ENCODE measurements around the gene TMCC2. TPM values are rescaled to one million over a fixed set of nuclear protein-coding genes. Genes with fewer than 3 reads are reported as not detected.

The TMCC2 gene
- total and polyA plus RNA-seq, 2 donors from 2014 or later: 1.3 to 3.5 TPM

- DNase-seq: no peak
- no peaks in the 10 kb centered on the region for H3K36me3 ChIP-seq (ENCODE audit: control insufficient read depth in 2 of 3, insufficient read depth in 3 of 3, low read length in 3 of 3)
- intact Hi-C loops (cut with DNase I): no loop called here
These were observed 47.4 kb downstream of the TMCC2 start for GRCh38 chr1:205275133-205275532.

GRCh38 chr1:205275916-205276688 lies 48.4 kb downstream of the TMCC2 start:
- no peaks in the 10 kb centered on the region for H3K9me3 ChIP-seq (ENCODE audit: control insufficient read depth in 2 of 3, insufficient read depth in 1 of 3, low read length in 3 of 3)
- H3K4me3 ChIP-seq (ENCODE audit: low read length in 3 of 3): no peak overlapping the region
- FAIRE-seq (no peak), DNase-seq (no peak)
- intact Hi-C loops (cut with DNase I): no loop called here
- TF ChIP-seq CTCF (IDR thresholded peaks at IDR 0.05; ENCODE audit: borderline replicate concordance, extremely low read depth, insufficient read depth): no peak
- H3K27ac ChIP-seq (ENCODE audit: low read depth in 2 of 2, low read length in 2 of 2): peak overlapping the region; percentile 18 to 72
- H3K4me1 ChIP-seq (ENCODE audit: control insufficient read depth in 2 of 3, insufficient read depth in 2 of 3, low read depth in 1 of 3, low read length in 3 of 3): peaks cover 0 to 35% (median 13%) of the 10 kb centered on the region in 3 donors
- no peaks in the 10 kb centered on the region for H3K36me3 ChIP-seq (ENCODE audit: control insufficient read depth in 2 of 3, insufficient read depth in 3 of 3, low read length in 3 of 3)
- peak overlapping the region in 1 of 3 donors; percentile 48 for H3K9ac ChIP-seq (ENCODE audit: low read length in 3 of 3)
- no peaks in the 10 kb centered on the region for H3K27me3 ChIP-seq (ENCODE audit: control insufficient read depth, insufficient read depth, low read length)

More at GRCh38 chr1:205275133-205275532, 47.4 kb downstream of the TMCC2 start:
- H3K27ac ChIP-seq (ENCODE audit: low read depth in 2 of 2, low read length in 2 of 2): peak overlapping the region; percentile 18 to 72
- H3K9ac ChIP-seq (ENCODE audit: low read length in 3 of 3): peak overlapping the region in 1 of 3 donors; percentile 48
- H3K4me3 ChIP-seq (ENCODE audit: low read length in 3 of 3): no peak overlapping the region
- no peak for FAIRE-seq
- no peaks in the 10 kb centered on the region for H3K27me3 ChIP-seq (ENCODE audit: control insufficient read depth, insufficient read depth, low read length)
- TF ChIP-seq CTCF (IDR thresholded peaks at IDR 0.05; ENCODE audit: borderline replicate concordance, extremely low read depth, insufficient read depth): no peak
- peaks cover 0 to 36% (median 13%) of the 10 kb centered on the region in 3 donors for H3K4me1 ChIP-seq (ENCODE audit: control insufficient read depth in 2 of 3, insufficient read depth in 2 of 3, low read depth in 1 of 3, low read length in 3 of 3)
- no peaks in the 10 kb centered on the region for H3K9me3 ChIP-seq (ENCODE audit: control insufficient read depth in 2 of 3, insufficient read depth in 1 of 3, low read length in 3 of 3)

- intact Hi-C loops (cut with DNase I): no loop called here
- Histone ChIP-seq H3K27me3 (ENCODE audit: control insufficient read depth, insufficient read depth, low read length) (no peaks in the 10 kb centered on the region), H3K36me3 (ENCODE audit: control insufficient read depth in 2 of 3, insufficient read depth in 3 of 3, low read length in 3 of 3) (no peaks in the 10 kb centered on the region), H3K27ac (ENCODE audit: low read depth in 2 of 2, low read length in 2 of 2) (peak overlapping the region; percentile 18 to 72), H3K9ac (ENCODE audit: low read length in 3 of 3) (peak overlapping the region in 1 of 3 donors; percentile 48), H3K9me3 (ENCODE audit: control insufficient read depth in 2 of 3, insufficient read depth in 1 of 3, low read length in 3 of 3) (no peaks in the 10 kb centered on the region), H3K4me3 (ENCODE audit: low read length in 3 of 3) (no peak overlapping the region), H3K4me1 (ENCODE audit: control insufficient read depth in 2 of 3, insufficient read depth in 2 of 3, low read depth in 1 of 3, low read length in 3 of 3) (peaks cover 0 to 30% (median 13%) of the 10 kb centered on the region in 3 donors)
- FAIRE-seq (no peak), DNase-seq (no peak)
- no peak for TF ChIP-seq CTCF (IDR thresholded peaks at IDR 0.05; ENCODE audit: borderline replicate concordance, extremely low read depth, insufficient read depth)
These were observed 48.9 kb downstream of the TMCC2 start for GRCh38 chr1:205276689-205277065.
